ENCODE measurements around the gene MICAL3. TPM values are rescaled to one million over a fixed set of nuclear protein-coding genes. Genes with fewer than 3 reads are reported as not detected.
"Not testable (repeated sequence)": the region's sequence is repeated elsewhere in the genome, so short reads cannot be mapped to it uniquely, and the experiment has no call there.

The MICAL3 gene
- total RNA-seq, 1 donor from 2014 or later, result 41.0 TPM

GRCh38 chr22:17953147-17953546 lies 71.2 kb downstream of the MICAL3 start:
- DNase-seq, result no peak

- DNase-seq, result no peak
Observed at GRCh38 chr22:17952273-17952801, 72.0 kb downstream of the MICAL3 start.

- DNase-seq, result no peak
Observed at GRCh38 chr22:17951315-17951714, 73.0 kb downstream of the MICAL3 start.

GRCh38 chr22:17950651-17951214 lies 73.6 kb downstream of the MICAL3 start:
- DNase-seq, result peak; percentile 59

- no peak for DNase-seq
Observed at GRCh38 chr22:17949642-17950473, 74.5 kb downstream of the MICAL3 start.

GRCh38 chr22:17948101-17948500 lies 76.3 kb downstream of the MICAL3 start:
- DNase-seq, result no peak

GRCh38 chr22:17946662-17947367 lies 77.5 kb downstream of the MICAL3 start:
- DNase-seq, result peak; percentile 47

- DNase-seq, result no peak
Observed at GRCh38 chr22:17945888-17946648, 78.3 kb downstream of the MICAL3 start.

- DNase-seq, result no peak
Observed at GRCh38 chr22:17945156-17945887, 79.0 kb downstream of the MICAL3 start.

- no peak for DNase-seq
Observed at GRCh38 chr22:17944256-17944655, 80.1 kb downstream of the MICAL3 start.

GRCh38 chr22:17943533-17944249 lies 80.7 kb downstream of the MICAL3 start:
- DNase-seq, result no peak

- DNase-seq, result no peak
Observed at GRCh38 chr22:17942721-17943120, 81.6 kb downstream of the MICAL3 start.

- DNase-seq, result no peak
Observed at GRCh38 chr22:17941471-17942406, 82.6 kb downstream of the MICAL3 start.

- DNase-seq, result no peak
Observed at GRCh38 chr22:17939579-17939978, 84.8 kb downstream of the MICAL3 start.

GRCh38 chr22:17939011-17939410 lies 85.3 kb downstream of the MICAL3 start:
- DNase-seq, result no peak

- DNase-seq, result no peak
Observed at GRCh38 chr22:17938484-17938924, 85.9 kb downstream of the MICAL3 start.

GRCh38 chr22:17932457-17932856 lies 91.9 kb downstream of the MICAL3 start:
- not testable (repeated sequence) for DNase-seq

- peak; percentile 82 for DNase-seq
Observed at GRCh38 chr22:17931400-17931825, 92.9 kb downstream of the MICAL3 start.

Measured in tongue (tissue), 2 donors.